ENCODE data around the gene NFAT5. TPM values are rescaled to one million over a fixed set of nuclear protein-coding genes. Genes with fewer than 3 reads are reported as not detected.
"Not testable (repeated sequence)": the region's sequence is repeated elsewhere in the genome, so short reads cannot be mapped to it uniquely, and the experiment has no call there.

NFAT5 gene
- total RNA-seq, 2 donors from 2014 or later = 18.4 to 30.2 TPM

GRCh38 chr16:69579783-69580481 is 14.2 kb downstream of the NFAT5 start:
- Histone ChIP-seq H3K27ac (no peak overlapping the region), H3K27me3 (no peaks in the 10 kb centered on the region), H3K9ac (ENCODE audit: low read depth in 2 of 2, low read length in 2 of 2) (no peak overlapping the region), H3K9me3 (no peaks in the 10 kb centered on the region), H3K4me1 (no peaks in the 10 kb centered on the region), H3K4me3 (no peak overlapping the region), H3K36me3 (no peaks in the 10 kb centered on the region)
- DNase-seq = no peak
- intact Hi-C loops (cut with DNase I) = no loop called here
- no peak for TF ChIP-seq CTCF (IDR thresholded peaks at IDR 0.05)

GRCh38 chr16:69581297-69581696 is 15.5 kb downstream of the NFAT5 start:
- H3K4me1 ChIP-seq = no peaks in the 10 kb centered on the region

GRCh38 chr16:69584493-69584892 is 18.7 kb downstream of the NFAT5 start:
- H3K27me3 ChIP-seq; H3K36me3 ChIP-seq; H3K4me1 ChIP-seq; H3K9me3 ChIP-seq; DNase-seq; H3K27ac ChIP-seq; intact Hi-C loops (cut with DNase I); H3K9ac ChIP-seq (ENCODE audit: low read depth in 2 of 2, low read length in 2 of 2); H3K4me3 ChIP-seq: not testable (repeated sequence)

More at GRCh38 chr16:69581297-69581696, 15.5 kb downstream of the NFAT5 start:
- no peak for DNase-seq
- H3K27me3 ChIP-seq = no peaks in the 10 kb centered on the region
- no peaks in the 10 kb centered on the region for H3K9me3 ChIP-seq
- no peak overlapping the region for H3K27ac ChIP-seq
- no peak for TF ChIP-seq CTCF (IDR thresholded peaks at IDR 0.05)
- no peak overlapping the region for H3K4me3 ChIP-seq
- no peaks in the 10 kb centered on the region for H3K36me3 ChIP-seq
- no peak overlapping the region for H3K9ac ChIP-seq (ENCODE audit: low read depth in 2 of 2, low read length in 2 of 2)
- intact Hi-C loops (cut with DNase I) = no loop called here

- DNase-seq = no peak
- H3K4me1 ChIP-seq = no peaks in the 10 kb centered on the region
- no peaks in the 10 kb centered on the region for H3K36me3 ChIP-seq
- no peak overlapping the region for H3K27ac ChIP-seq
- H3K4me3 ChIP-seq = no peak overlapping the region
- no peak for TF ChIP-seq CTCF (IDR thresholded peaks at IDR 0.05)
- no peak overlapping the region for H3K9ac ChIP-seq (ENCODE audit: low read depth in 2 of 2, low read length in 2 of 2)
- H3K9me3 ChIP-seq = no peaks in the 10 kb centered on the region
- intact Hi-C loops (cut with DNase I) = no loop called here
- no peaks in the 10 kb centered on the region for H3K27me3 ChIP-seq
Measured at GRCh38 chr16:69589434-69590269, 23.9 kb downstream of the NFAT5 start.

- H3K9ac ChIP-seq (ENCODE audit: low read depth in 2 of 2, low read length in 2 of 2) = no peak overlapping the region
- no peak overlapping the region for H3K4me3 ChIP-seq
- H3K27me3 ChIP-seq = no peaks in the 10 kb centered on the region
- no peak for DNase-seq
- H3K4me1 ChIP-seq = no peaks in the 10 kb centered on the region
- no peak for TF ChIP-seq CTCF (IDR thresholded peaks at IDR 0.05)
- H3K27ac ChIP-seq = no peak overlapping the region
- no peaks in the 10 kb centered on the region for H3K9me3 ChIP-seq
- no peaks in the 10 kb centered on the region for H3K36me3 ChIP-seq
- intact Hi-C loops (cut with DNase I) = no loop called here
Measured at GRCh38 chr16:69590590-69590989, 24.8 kb downstream of the NFAT5 start.

All from colonic mucosa (tissue), 4 donors.